ENCODE results near the gene NNMT. TPM values are rescaled to one million over a fixed set of nuclear protein-coding genes. Genes with fewer than 3 reads are reported as not detected.

Gene NNMT
- total and polyA plus RNA-seq, 7 donors, result 165 to 3,089 (median 751) TPM

DNA sequence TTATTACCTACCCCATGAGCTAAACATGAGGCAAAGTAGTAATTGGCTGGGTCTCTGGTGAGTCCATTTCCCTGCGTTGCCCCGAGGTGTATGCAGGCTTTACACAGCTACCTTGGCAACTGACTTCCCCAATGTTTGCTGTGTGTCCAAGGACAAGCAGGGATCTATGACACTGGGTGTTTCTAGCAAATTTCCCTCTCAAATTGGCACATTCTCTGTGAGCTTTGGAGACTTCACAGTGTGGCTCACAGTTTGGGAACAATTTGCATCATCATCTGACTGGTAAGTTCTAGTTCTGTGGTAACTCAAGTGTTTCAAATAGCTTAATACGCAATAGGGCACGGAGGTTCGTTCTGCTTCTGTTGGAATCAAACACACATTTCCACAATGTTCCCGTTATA lies 12.5 kb downstream of the NNMT start:
- H3K4me1 ChIP-seq, result peaks cover 3% of the 10 kb centered on the region
- TF ChIP-seq CTCF (IDR thresholded peaks at IDR 0.05), result no peak
- H3K36me3 ChIP-seq (ENCODE audit: insufficient read depth in 1 of 2, low read depth in 1 of 2), result peaks cover 8 to 43% of the 10 kb centered on the region in 2 donors
- ATAC-seq, result peak; percentile 39 to 73 (median 62)
- H3K4me3 ChIP-seq, result peak overlapping the region; percentile 47
- no peak for DNase-seq
- H3K27me3 ChIP-seq (ENCODE audit: insufficient read depth in 3 of 3, low read length in 2 of 3), result peaks cover 0 to 14% (median 1%) of the 10 kb centered on the region in 3 donors
- WGBS, 3 donors, result 19 to 33% (median 21%) methylated on average over 6 of the region's 6 CpGs
- intact Hi-C loops (cut with DNase I), result no loop called here
- H3K27ac ChIP-seq, result peak overlapping the region; percentile 69
- H3K9me3 ChIP-seq, result no peaks in the 10 kb centered on the region

DNA sequence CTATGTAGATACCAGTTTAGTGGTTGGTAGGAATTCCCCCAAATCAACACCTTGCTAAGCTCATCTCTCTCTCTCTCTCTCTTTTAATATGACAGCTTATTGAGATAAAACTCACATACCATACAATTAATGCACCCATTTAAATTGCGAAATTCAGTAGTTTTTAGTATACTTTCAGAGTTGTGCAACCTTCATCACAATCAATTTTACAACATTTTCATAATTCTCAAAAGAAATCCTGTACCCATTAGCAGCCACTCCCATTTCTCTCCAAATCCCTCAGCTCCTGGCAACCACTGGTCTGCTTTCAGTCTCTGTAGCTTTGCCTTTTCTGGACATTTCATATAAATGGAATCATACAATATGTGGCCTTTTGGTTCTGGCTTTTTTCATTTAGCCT lies 13.3 kb downstream of the NNMT start:
- no peak for TF ChIP-seq CTCF (IDR thresholded peaks at IDR 0.05)
- intact Hi-C loops (cut with DNase I), result no loop called here
- Histone ChIP-seq H3K36me3 (ENCODE audit: insufficient read depth in 1 of 2, low read depth in 1 of 2) (peaks cover 13 to 46% of the 10 kb centered on the region in 2 donors), H3K27ac (no peak overlapping the region), H3K4me3 (peak overlapping the region; percentile 12), H3K4me1 (peaks cover 3% of the 10 kb centered on the region), H3K9me3 (no peaks in the 10 kb centered on the region), H3K27me3 (ENCODE audit: insufficient read depth in 3 of 3, low read length in 2 of 3) (peaks cover 0 to 14% (median 1%) of the 10 kb centered on the region in 3 donors)
- no peak for ATAC-seq
- DNase-seq, result no peak
- 93 to 100% (median 94%) methylated on average over 1 of the region's 1 CpG for WGBS, 3 donors

- 74 to 90% (median 80%) methylated on average over 2 of the region's 2 CpGs for WGBS, 3 donors
- Histone ChIP-seq H3K4me1 (peaks cover 3% of the 10 kb centered on the region), H3K36me3 (ENCODE audit: insufficient read depth in 1 of 2, low read depth in 1 of 2) (peaks cover 13 to 40% of the 10 kb centered on the region in 2 donors), H3K4me3 (no peak overlapping the region), H3K27ac (no peak overlapping the region), H3K9me3 (no peaks in the 10 kb centered on the region), H3K27me3 (ENCODE audit: insufficient read depth in 3 of 3, low read length in 2 of 3) (peaks cover 0 to 14% (median 1%) of the 10 kb centered on the region in 3 donors)
- no peak for ATAC-seq
- DNase-seq, result no peak
- TF ChIP-seq CTCF (IDR thresholded peaks at IDR 0.05), result no peak
- intact Hi-C loops (cut with DNase I), result no loop called here
Measured at GRCh38 chr11:114310095-114310494, 13.9 kb downstream of the NNMT start.

GRCh38 chr11:114311946-114312345 lies 15.7 kb downstream of the NNMT start:
- peaks cover 0 to 14% (median 1%) of the 10 kb centered on the region in 3 donors for H3K27me3 ChIP-seq (ENCODE audit: insufficient read depth in 3 of 3, low read length in 2 of 3)
- no peak for ATAC-seq

More at GRCh38 chr11:114311946-114312345, 15.7 kb downstream of the NNMT start:
- DNase-seq, result no peak
- intact Hi-C loops (cut with DNase I), result no loop called here
- TF ChIP-seq CTCF (IDR thresholded peaks at IDR 0.05), result no peak
- Histone ChIP-seq H3K36me3 (ENCODE audit: insufficient read depth in 1 of 2, low read depth in 1 of 2) (peaks cover 13 to 40% of the 10 kb centered on the region in 2 donors), H3K4me3 (no peak overlapping the region), H3K27ac (no peak overlapping the region), H3K9me3 (no peaks in the 10 kb centered on the region), H3K4me1 (peaks cover 3% of the 10 kb centered on the region)
- WGBS, 3 donors, result 95 to 98% (median 97%) methylated on average over 10 of the region's 10 CpGs

Data from psoas muscle (tissue), 8 donors.